PC-3 (cell line): ENCODE measurements around the gene CAMTA1.

Experiments used
- EZH2 ChIP-seq: fragments of 300-600 bp; sonication (generic); IDR thresholded peaks from one replicate; pipeline ENCODE4 v1.6.1; 2017; ENCODE audit warnings: antibody characterized with exemption, mild to moderate bottlenecking, low read length; ENCODE audit not compliant: unreplicated experiment
- EZH2phosphoT487 ChIP-seq: fragments of 300-600 bp; sonication (generic); IDR thresholded peaks from 2 replicates; pipeline ENCODE4 v1.6.1; 2018; ENCODE audit warnings: mild to moderate bottlenecking, antibody characterized with exemption, low read length, borderline replicate concordance
- TF ChIP-seq, protein P1 (sequence below): fragments of 300-600 bp; sonication (generic); conservative IDR thresholded peaks from 2 replicates; pipeline ENCODE4 v1.5.1; 2017; ENCODE audit warnings: antibody characterized with exemption, low read depth, mild to moderate bottlenecking, low read length

DNA sequence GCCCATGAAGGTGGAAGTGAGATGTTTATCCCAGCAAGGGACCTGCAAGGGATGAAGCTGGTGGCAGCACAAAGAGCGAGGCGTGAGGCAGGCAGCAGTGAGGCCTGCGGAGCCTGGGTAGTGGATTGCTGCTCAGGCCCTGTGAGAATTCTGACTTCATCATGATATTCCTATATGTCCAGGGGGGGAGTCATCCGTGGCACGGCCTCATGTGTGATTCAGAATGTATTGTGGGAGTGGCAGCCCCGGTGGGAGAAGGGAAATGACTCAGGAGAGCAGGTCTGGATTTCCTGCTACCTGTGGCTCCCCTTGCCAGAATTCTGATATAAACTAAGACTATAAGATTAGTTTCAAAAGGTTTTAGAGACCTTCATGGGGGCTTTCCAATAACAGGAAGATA is 240.9 kb downstream of the CAMTA1 start:
- TF ChIP-seq, protein P1, sequence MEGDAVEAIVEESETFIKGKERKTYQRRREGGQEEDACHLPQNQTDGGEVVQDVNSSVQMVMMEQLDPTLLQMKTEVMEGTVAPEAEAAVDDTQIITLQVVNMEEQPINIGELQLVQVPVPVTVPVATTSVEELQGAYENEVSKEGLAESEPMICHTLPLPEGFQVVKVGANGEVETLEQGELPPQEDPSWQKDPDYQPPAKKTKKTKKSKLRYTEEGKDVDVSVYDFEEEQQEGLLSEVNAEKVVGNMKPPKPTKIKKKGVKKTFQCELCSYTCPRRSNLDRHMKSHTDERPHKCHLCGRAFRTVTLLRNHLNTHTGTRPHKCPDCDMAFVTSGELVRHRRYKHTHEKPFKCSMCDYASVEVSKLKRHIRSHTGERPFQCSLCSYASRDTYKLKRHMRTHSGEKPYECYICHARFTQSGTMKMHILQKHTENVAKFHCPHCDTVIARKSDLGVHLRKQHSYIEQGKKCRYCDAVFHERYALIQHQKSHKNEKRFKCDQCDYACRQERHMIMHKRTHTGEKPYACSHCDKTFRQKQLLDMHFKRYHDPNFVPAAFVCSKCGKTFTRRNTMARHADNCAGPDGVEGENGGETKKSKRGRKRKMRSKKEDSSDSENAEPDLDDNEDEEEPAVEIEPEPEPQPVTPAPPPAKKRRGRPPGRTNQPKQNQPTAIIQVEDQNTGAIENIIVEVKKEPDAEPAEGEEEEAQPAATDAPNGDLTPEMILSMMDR = no peak
- TF ChIP-seq EZH2 = no peak
- TF ChIP-seq EZH2phosphoT487 = no peak
